MM.1S (cell line): Measurements from ENCODE around the gene CSGALNACT2.

Experiments
- CTCF ChIP-seq: fragments of 300-600 bp; sonication (generic); IDR thresholded peaks from 2 replicates; pipeline ENCODE4 v1.5.1; 2016; ENCODE audit warnings: antibody characterized with exemption, low read length, mixed read lengths
- EZH2 ChIP-seq: fragments of 300-600 bp; sonication (generic); optimal IDR thresholded peaks from 2 replicates; pipeline ENCODE3; 2017; ENCODE audit warnings: low read depth, mild to moderate bottlenecking, antibody characterized with exemption, low read length, mixed read lengths
- EZH2phosphoT487 ChIP-seq: fragments of 300-600 bp; sonication (generic); IDR thresholded peaks from 2 replicates; pipeline ENCODE4 v1.6.1; 2018; ENCODE audit warnings: antibody characterized with exemption, low read length

DNA sequence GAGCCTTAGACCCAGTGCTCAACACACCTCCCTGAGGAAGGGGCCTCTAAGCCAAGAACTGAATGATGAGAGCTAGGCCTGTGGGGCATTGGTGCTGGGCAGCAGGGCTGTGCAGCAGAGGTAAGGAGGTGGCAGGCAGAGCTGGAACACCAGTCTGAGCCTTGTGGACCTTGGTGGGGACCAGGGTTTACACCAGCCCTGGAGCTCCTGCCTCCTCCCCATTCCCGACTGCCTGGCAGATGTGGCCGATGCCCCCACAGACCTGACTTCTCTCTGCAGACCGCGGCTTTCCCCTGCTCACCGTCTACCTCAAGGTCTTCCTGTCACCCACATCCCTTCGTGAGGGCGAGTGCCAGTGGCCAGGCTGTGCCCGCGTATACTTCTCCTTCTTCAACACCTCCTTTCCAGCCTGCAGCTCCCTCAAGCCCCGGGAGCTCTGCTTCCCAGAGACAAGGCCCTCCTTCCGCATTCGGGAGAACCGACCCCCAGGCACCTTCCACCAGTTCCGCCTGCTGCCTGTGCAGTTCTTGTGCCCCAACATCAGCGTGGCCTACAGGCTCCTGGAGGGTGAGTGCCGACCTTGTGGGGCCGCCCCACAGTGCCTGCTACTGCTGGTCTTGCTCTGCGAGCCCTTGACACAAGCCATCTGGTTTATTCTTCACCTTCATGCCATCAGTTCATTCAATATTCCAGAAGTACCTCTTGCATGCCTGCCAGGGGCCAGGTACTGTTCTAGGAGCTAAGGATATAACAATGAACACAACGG is 36.0 kb upstream of the CSGALNACT2 start:
- TF ChIP-seq CTCF (no peak), EZH2 (no peak), EZH2phosphoT487 (no peak)
